Bronchial epithelial cell (primary cell): ENCODE data around the gene ATP6V1F. TPM values are rescaled to one million over a fixed set of nuclear protein-coding genes. Genes with fewer than 3 reads are reported as not detected.
"Not testable (repeated sequence)": the region's sequence is repeated elsewhere in the genome, so short reads cannot be mapped to it uniquely, and the experiment has no call there.

Experiments
- DNase-seq: peaks from one replicate; pipeline ENCODE4 v3.0.0-alpha.2; 2010; ENCODE audit warnings: low read depth
- FAIRE-seq: peaks from 2 replicates; lab custom pipeline; 2011; peaks lifted over from hg19 to GRCh38; lab: Jason Lieb, UNC
- H3K27me3 ChIP-seq: 2 replicates; pipeline ENCODE4 v1.5.1; 2011; ENCODE audit warnings: low read length; ENCODE audit not compliant: control insufficient read depth, insufficient read depth
- H3K36me3 ChIP-seq: 2 replicates; pipeline ENCODE4 v1.5.1; 2011; ENCODE audit warnings: low read length; ENCODE audit not compliant: control insufficient read depth, insufficient read depth
- H3K4me3 ChIP-seq: 2 replicates; pipeline ENCODE4 v1.5.1; 2011; ENCODE audit warnings: mild to moderate bottlenecking, low read depth, low read length, control low read depth
- CTCF ChIP-seq: IDR thresholded peaks from 2 replicates; pipeline ENCODE4 v1.5.1; 2011; ENCODE audit warnings: mild to moderate bottlenecking, moderate library complexity, low read length, control low read depth, inconsistent platforms; ENCODE audit not compliant: insufficient read depth, severe bottlenecking
- total RNA-seq: library from RNA; depleted of rRNA; stranded (reverse); fragments of >200 nt; gene quantifications from 2 replicates; pipeline ENCODE4 v1.2.1, GENCODE V29; 2014

Gene ATP6V1F
- total RNA-seq, 1 donor from 2014 or later, result 108 TPM

DNA sequence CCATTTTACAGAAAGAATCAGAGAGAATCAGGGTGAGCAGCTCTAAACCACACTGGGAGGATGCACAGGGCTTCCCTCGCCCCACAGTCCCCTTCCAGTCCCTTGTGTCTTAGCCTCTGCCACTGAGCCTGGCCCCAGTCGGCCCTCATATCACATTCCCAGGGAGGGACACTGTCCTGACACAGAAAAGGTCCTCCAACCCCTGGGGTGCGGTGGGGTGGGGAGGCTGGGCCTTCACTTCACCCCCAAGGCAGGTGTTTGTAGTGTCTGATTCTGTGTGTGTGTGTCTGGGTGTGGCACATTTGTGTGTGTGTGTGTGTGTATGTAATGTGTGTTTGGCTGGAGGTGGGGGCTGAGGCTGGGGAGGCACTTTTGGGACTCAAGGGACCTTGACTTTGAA lies 49.6 kb downstream of the ATP6V1F start:
- TF ChIP-seq CTCF, result no peak
- no peaks in the 10 kb centered on the region for H3K36me3 ChIP-seq
- no peak for FAIRE-seq
- DNase-seq, result no peak
- peaks cover 37% of the 10 kb centered on the region for H3K27me3 ChIP-seq
- H3K4me3 ChIP-seq, result no peak overlapping the region

DNA sequence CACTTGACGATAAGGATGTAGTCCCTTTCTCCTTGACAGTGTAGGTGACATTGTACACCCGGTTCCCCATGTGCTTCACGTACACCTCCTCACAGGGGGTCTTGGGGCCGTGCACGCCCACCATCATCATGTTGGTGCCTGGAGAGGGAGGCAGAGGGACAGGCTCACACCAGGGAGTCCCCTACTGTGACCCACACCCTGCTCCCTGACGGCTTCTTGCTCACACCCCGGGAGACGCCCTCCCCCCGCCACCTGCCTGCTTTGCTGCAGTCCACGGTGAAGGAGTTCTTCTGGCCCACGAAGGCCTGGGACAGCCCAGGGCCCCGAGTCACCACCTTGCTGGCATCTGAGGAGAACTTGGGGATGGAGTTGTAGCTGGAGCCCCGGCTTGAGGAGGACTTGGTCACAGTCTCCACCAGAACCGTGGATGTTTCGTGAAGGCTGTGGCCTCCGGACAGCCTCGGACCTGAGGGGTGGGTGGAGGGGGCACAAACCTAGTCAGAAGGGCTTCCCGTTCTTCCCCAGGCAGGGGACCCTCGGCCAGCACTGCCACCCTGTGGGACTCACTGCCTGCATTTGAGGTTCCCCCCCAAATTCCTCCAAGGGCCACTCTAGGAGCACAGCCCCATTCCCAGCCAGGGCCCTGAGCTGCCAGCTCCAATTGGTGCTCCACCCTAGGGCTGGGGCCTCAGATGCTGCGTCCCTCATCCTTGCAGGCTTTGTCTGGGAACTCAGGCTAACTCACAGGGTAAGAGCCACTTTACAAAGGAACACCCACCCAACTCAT lies 50.2 kb downstream of the ATP6V1F start:
- peak; percentile 99 for FAIRE-seq
- H3K36me3 ChIP-seq, DNase-seq, H3K4me3 ChIP-seq: not testable (repeated sequence)
- peaks cover 37% of the 10 kb centered on the region for H3K27me3 ChIP-seq

GRCh38 chr7:128913870-128914565 lies 51.4 kb downstream of the ATP6V1F start:
- no peak for DNase-seq
- no peak overlapping the region for H3K4me3 ChIP-seq
- no peak for TF ChIP-seq CTCF

GRCh38 chr7:128914566-128915151 lies 52.0 kb downstream of the ATP6V1F start:
- no peak for TF ChIP-seq CTCF
- Histone ChIP-seq H3K4me3 (no peak overlapping the region), H3K27me3 (peaks cover 35% of the 10 kb centered on the region), H3K36me3 (no peaks in the 10 kb centered on the region)
- no peak for DNase-seq
- FAIRE-seq, result no peak

More at GRCh38 chr7:128913870-128914565, 51.4 kb downstream of the ATP6V1F start:
- no peak for FAIRE-seq
- peaks cover 37% of the 10 kb centered on the region for H3K27me3 ChIP-seq
- H3K36me3 ChIP-seq, result no peaks in the 10 kb centered on the region

DNA sequence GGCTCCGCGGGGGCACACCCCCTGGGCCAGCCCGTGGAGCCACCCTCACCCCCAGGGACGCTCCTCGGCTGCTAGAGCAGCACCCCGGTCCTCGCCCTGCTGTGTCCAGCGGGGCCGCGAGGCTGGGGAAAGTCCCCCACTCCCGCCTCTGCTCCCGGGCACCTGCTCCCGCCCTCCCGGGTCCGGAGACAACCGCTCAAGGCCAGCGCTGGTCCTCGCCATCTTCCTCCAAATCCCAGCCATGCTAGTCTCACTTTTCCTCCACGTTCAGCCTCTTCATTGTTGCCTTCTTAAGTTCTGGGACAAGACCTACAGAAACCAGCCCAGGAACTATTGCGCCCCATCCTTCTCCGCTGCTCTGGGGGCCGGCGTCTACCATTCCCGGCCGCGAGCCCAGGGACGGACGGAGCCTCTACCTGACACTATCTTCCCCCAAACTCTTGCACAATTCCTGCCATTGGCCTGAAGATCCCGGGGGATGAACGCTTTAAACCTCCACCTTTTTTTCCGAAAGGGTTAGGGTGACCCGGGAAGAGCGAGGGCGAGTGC lies 52.7 kb downstream of the ATP6V1F start:
- DNase-seq (no peak), FAIRE-seq (no peak)
- Histone ChIP-seq H3K27me3 (peaks cover 31% of the 10 kb centered on the region), H3K36me3 (no peaks in the 10 kb centered on the region), H3K4me3 (no peak overlapping the region)
- TF ChIP-seq CTCF, result no peak

Other genes with a start within 250 kb of the ATP6V1F start
- under 0.01 and 0.51 TPM in 2 replicates for gene GARIN1A, start 190.6 kb upstream of the ATP6V1F start, total RNA-seq
- gene CALU, start 123.5 kb upstream of the ATP6V1F start, total RNA-seq, result 248 and 280 TPM in 2 replicates
- not detected in 2 replicates for gene OPN1SW, start 87.1 kb upstream of the ATP6V1F start, total RNA-seq
- 0.26 and 0.64 TPM in 2 replicates for gene CCDC136, start 70.9 kb upstream of the ATP6V1F start, total RNA-seq
- 0.64 and 1.8 TPM in 2 replicates for gene FLNC, start 32.5 kb upstream of the ATP6V1F start, total RNA-seq
- gene KCP, start 47.9 kb downstream of the ATP6V1F start, total RNA-seq, result 0.53 and 1.3 TPM in 2 replicates
- 6.8 and 7.7 TPM in 2 replicates for gene IRF5, start 75.1 kb downstream of the ATP6V1F start, total RNA-seq
- gene TNPO3, start 192.3 kb downstream of the ATP6V1F start, total RNA-seq, result 62.9 and 75.1 TPM in 2 replicates